Lung microvascular endothelial cell (primary cell): Measurements from ENCODE around the gene ZNF423. TPM values are rescaled to one million over a fixed set of nuclear protein-coding genes. Genes with fewer than 3 reads are reported as not detected.

Experiments
- DNase-seq, 2 donors: peaks; one replicate each; pipeline versions ENCODE4 v3.0.0 to v3.0.0-alpha.2; 2010; ENCODE audit warnings: low read depth in 2 of 2
- total RNA-seq: library from RNA; depleted of rRNA; stranded (reverse); fragments of >200 nt; gene quantifications from 2 replicates; pipeline ENCODE4 v1.2.1, GENCODE V29; 2014

ZNF423 gene
- total RNA-seq, 1 donor from 2014 or later: 6.5 TPM

GRCh38 chr16:49482690-49483089 lies 373.2 kb downstream of the ZNF423 start:
- DNase-seq: no peak

GRCh38 chr16:49478616-49479015 lies 377.3 kb downstream of the ZNF423 start:
- DNase-seq: no peak

GRCh38 chr16:49478107-49478506 lies 377.8 kb downstream of the ZNF423 start:
- DNase-seq: no peak

- no peak for DNase-seq
These were observed 378.5 kb downstream of the ZNF423 start for GRCh38 chr16:49477250-49477895.

- DNase-seq: no peak
These were observed 381.2 kb downstream of the ZNF423 start for GRCh38 chr16:49474741-49475140.

- DNase-seq: no peak
These were observed 382.1 kb downstream of the ZNF423 start for GRCh38 chr16:49473773-49474172.

GRCh38 chr16:49473131-49473530 lies 382.8 kb downstream of the ZNF423 start:
- no peak for DNase-seq

GRCh38 chr16:49472598-49472997 lies 383.3 kb downstream of the ZNF423 start:
- no peak for DNase-seq

- DNase-seq: no peak
These were observed 384.7 kb downstream of the ZNF423 start for GRCh38 chr16:49471038-49471727.

- DNase-seq: no peak
These were observed 385.4 kb downstream of the ZNF423 start for GRCh38 chr16:49470513-49470991.

- DNase-seq: no peak
These were observed 385.9 kb downstream of the ZNF423 start for GRCh38 chr16:49469930-49470451.

- no peak for DNase-seq
These were observed 386.6 kb downstream of the ZNF423 start for GRCh38 chr16:49469311-49469670.

- no peak for DNase-seq
These were observed 387.2 kb downstream of the ZNF423 start for GRCh38 chr16:49468611-49469310.

GRCh38 chr16:49467540-49468372 lies 388.2 kb downstream of the ZNF423 start:
- no peak for DNase-seq

- DNase-seq: no peak
These were observed 389.0 kb downstream of the ZNF423 start for GRCh38 chr16:49466881-49467280.

GRCh38 chr16:49466529-49466831 lies 389.4 kb downstream of the ZNF423 start:
- DNase-seq: no peak

GRCh38 chr16:49465661-49466528 lies 390.0 kb downstream of the ZNF423 start:
- no peak for DNase-seq

- no peak for DNase-seq
These were observed 390.9 kb downstream of the ZNF423 start for GRCh38 chr16:49464877-49465504.

GRCh38 chr16:49464093-49464492 lies 391.8 kb downstream of the ZNF423 start:
- DNase-seq: no peak

GRCh38 chr16:49463529-49463928 lies 392.4 kb downstream of the ZNF423 start:
- no peak for DNase-seq
